MM.1S (cell line): ENCODE results near the gene PSAT1.

ENCODE experiments used
- CTCF ChIP-seq: fragments of 300-600 bp; sonication (generic); IDR thresholded peaks from 2 replicates; pipeline ENCODE4 v1.5.1; 2016; ENCODE audit warnings: antibody characterized with exemption, low read length, mixed read lengths
- EZH2 ChIP-seq: fragments of 300-600 bp; sonication (generic); optimal IDR thresholded peaks from 2 replicates; pipeline ENCODE3; 2017; ENCODE audit warnings: low read depth, mild to moderate bottlenecking, antibody characterized with exemption, low read length, mixed read lengths
- EZH2phosphoT487 ChIP-seq: fragments of 300-600 bp; sonication (generic); IDR thresholded peaks from 2 replicates; pipeline ENCODE4 v1.6.1; 2018; ENCODE audit warnings: antibody characterized with exemption, low read length

- TF ChIP-seq CTCF (no peak), EZH2 (no peak), EZH2phosphoT487 (no peak)
Measured at GRCh38 chr9:78267889-78268288, 29.0 kb upstream of the PSAT1 start.
